Measurements from ENCODE around the gene TRIM6.

DNA sequence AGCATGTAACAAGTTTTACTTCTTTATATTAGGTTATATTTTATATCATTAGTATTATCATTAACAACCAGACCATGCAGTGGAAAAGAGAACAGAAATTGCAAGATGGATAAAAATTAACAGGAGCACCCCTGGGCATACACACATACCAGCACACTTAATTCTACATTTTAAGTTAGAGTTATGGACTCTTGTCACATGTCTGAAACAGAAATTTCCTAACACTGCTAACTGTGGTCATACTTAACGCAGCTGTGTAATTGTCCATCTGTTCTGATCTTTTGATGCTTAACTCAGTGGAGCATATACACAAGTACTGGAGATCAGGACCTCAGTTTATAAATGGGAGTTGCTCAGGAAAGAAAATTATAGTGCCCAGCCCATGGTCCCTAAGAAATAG is 48.5 kb upstream of the TRIM6 start:
- TF ChIP-seq, protein P1, sequence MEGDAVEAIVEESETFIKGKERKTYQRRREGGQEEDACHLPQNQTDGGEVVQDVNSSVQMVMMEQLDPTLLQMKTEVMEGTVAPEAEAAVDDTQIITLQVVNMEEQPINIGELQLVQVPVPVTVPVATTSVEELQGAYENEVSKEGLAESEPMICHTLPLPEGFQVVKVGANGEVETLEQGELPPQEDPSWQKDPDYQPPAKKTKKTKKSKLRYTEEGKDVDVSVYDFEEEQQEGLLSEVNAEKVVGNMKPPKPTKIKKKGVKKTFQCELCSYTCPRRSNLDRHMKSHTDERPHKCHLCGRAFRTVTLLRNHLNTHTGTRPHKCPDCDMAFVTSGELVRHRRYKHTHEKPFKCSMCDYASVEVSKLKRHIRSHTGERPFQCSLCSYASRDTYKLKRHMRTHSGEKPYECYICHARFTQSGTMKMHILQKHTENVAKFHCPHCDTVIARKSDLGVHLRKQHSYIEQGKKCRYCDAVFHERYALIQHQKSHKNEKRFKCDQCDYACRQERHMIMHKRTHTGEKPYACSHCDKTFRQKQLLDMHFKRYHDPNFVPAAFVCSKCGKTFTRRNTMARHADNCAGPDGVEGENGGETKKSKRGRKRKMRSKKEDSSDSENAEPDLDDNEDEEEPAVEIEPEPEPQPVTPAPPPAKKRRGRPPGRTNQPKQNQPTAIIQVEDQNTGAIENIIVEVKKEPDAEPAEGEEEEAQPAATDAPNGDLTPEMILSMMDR (IDR thresholded peaks at IDR 0.05), result no peak
- TF ChIP-seq POLR2A (IDR thresholded peaks at IDR 0.05), result no peak
